GM12878 (cell line): ENCODE data around the gene FARS2. TPM values are rescaled to one million over a fixed set of nuclear protein-coding genes. Genes with fewer than 3 reads are reported as not detected.

Experiments used
- CTCF ChIP-seq, 3 experiments: IDR thresholded peaks in 2 of 3; conservative IDR thresholded peaks in 1 of 3; 2 replicates each; pipeline ENCODE4 v1.5.1; 2011; ENCODE audit warnings: low read depth in 3 of 3, low read length in 3 of 3, mild to moderate bottlenecking in 3 of 3, control low read depth in 2 of 3, moderate library complexity in 2 of 3, inconsistent platforms in 1 of 3, mixed read lengths in 1 of 3; ENCODE audit not compliant: control insufficient read depth in 2 of 3, insufficient read depth in 1 of 3; ENCODE audit errors: extremely low read depth in 1 of 3
- FOXK2 ChIP-seq: fragments of 450-650 bp; IDR thresholded peaks from 2 replicates; pipeline ENCODE4 v1.6.1; 2017; ENCODE audit warnings: mild to moderate bottlenecking, moderate library complexity
- HDGF ChIP-seq: fragments of 450-650 bp; IDR thresholded peaks from 2 replicates; pipeline ENCODE4 v1.6.1; 2016; ENCODE audit warnings: antibody characterized with exemption
- PBX3 ChIP-seq: IDR thresholded peaks from 2 replicates; pipeline ENCODE4 v1.6.1; 2011; ENCODE audit warnings: mild to moderate bottlenecking, low read depth, low read length, moderate library complexity; ENCODE audit not compliant: insufficient replicate concordance
- SMC3 ChIP-seq: IDR thresholded peaks from 2 replicates; pipeline ENCODE4 v1.6.1; 2011; ENCODE audit warnings: low read length, improper control_type of control experiment, borderline replicate concordance
- ZBTB11 ChIP-seq: fragments of 450-650 bp; formaldehyde crosslinking; IDR thresholded peaks from 2 replicates; pipeline ENCODE4 v1.5.0; 2022; ENCODE audit warnings: mild to moderate bottlenecking, missing genetic modification characterization
- ZNF24 ChIP-seq: fragments of 450-650 bp; IDR thresholded peaks from 2 replicates; pipeline ENCODE4 v1.6.1; 2017; ENCODE audit warnings: antibody characterized with exemption, mild to moderate bottlenecking
- ZZZ3 ChIP-seq: IDR thresholded peaks from 2 replicates; pipeline ENCODE4 v1.6.1; 2011; ENCODE audit warnings: low read depth; ENCODE audit not compliant: control insufficient read depth, insufficient read length
- polyA plus RNA-seq, 11 experiments: library from polyadenylated mRNA; depleted of rRNA in 4 of 11; unstranded in 6 of 11; stranded (reverse) in 5 of 11; fragments of >200 nt; fragmentation: Nextera tagmentation in 4 of 11; fragmentation: Illumina TruSeq in 1 of 11; extraction: Ambion mirVana in 4 of 11; extraction: Trizol in 1 of 11; gene quantifications; 1 replicate in 1 of 11; 2 replicates in 10 of 11; pipeline versions ENCODE4 v1.2.1 to v1.2.3, GENCODE V29; 2011 to 2016; ENCODE audit warnings: inconsistent platforms in 2 of 11, missing spikeins in 2 of 11, low read depth in 1 of 11
- total RNA-seq, 4 experiments: library from RNA; depleted of rRNA in 3 of 4; stranded (reverse); fragments of >200 nt in 3 of 4; fragmentation: Illumina TruSeq in 1 of 4; extraction: Trizol in 1 of 4; gene quantifications; 2 replicates each; pipeline versions ENCODE4 v1.2.1 to v1.2.3, GENCODE V29; 2013 to 2021

FARS2 gene
- total and polyA plus RNA-seq, 10 of the 15 experiments (the other 5 are each of a cell fraction or from before 2014, with no cell fraction given) = 16.8 to 46.7 (median 25.6) TPM

- TF ChIP-seq ZBTB11 (CRISPR knock-in tag) (no peak), HDGF (no peak), ZNF24 (no peak), PBX3 (no peak), ZZZ3 (no peak), SMC3 (no peak), CTCF (IDR thresholded peaks at IDR 0.05 in 2 of 3, conservative IDR thresholded peaks at IDR 0.05 in 1 of 3; ENCODE audit: control insufficient read depth in 2 of 3, extremely low read depth in 1 of 3, insufficient read depth in 1 of 3, low read depth in 3 of 3, low read length in 3 of 3) (no peak), FOXK2 (no peak)
Measured at GRCh38 chr6:5425797-5426196, 164.5 kb downstream of the FARS2 start (continued).
